Eye (tissue), 1 donor: ENCODE data around the gene SFN.
"Not testable (repeated sequence)": the region's sequence is repeated elsewhere in the genome, so short reads cannot be mapped to it uniquely, and the experiment has no call there.

Experiments
- DNase-seq: peaks from one replicate; pipeline ENCODE4 v3.0.0-alpha.2; 2015

SFN gene

DNA sequence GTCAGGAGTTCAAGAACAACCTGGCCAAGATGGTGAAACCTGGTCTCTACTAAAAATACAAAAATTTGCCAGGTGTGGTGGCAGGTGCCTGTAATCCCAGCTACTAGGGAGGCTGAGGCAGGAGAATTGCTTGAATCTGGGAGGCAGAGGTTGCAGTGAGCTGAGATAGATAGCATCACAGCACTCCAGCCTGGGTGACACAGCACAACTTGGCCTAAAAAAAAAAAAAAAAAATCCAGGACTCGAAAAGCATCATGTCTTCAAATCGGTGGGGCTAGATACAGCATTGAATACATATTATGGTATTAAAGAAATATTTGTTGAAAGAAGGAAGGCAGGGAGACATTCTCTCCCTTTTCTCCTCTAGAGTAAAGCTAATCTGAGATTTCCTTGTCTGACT is 10.1 kb downstream of the SFN start:
- DNase-seq = not testable (repeated sequence)

DNA sequence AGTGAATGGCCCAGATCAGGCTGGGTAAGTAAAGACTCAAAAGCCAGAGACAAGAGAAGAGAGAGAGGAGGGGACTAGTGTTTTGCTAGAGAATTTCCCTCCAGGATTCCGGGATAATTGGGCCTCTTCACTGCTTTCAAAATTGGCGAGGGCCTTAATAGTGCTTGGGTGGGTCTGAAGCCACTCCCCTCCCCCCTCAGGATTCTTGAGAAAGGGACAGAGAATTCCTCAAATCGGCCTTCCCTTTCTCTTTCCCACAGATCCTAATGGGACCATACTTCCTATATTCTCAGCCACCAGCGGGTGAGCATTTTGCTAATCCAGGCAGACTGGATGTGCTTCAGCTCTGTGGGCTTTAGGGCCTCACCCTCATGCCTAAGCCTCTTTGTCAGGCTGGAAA is 11.9 kb downstream of the SFN start:
- DNase-seq = no peak

DNA sequence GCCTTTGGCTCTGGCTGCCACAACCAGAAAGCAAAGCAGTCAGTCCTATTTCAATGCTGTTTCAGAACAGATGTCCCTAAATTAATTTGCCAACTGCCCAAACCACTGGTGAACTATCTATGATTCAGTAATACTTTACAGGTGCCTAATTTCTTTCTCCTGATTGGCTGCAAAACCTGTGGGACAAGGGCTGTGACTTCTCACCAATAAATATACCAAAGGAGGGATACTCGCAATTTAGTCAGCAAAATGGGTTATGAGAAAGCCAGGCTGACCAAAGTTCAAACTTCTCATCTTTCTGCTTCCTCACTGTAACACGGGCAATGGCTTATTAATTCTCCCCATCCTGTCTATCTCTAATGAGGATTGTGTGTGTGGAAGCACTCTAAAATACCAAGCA is 14.4 kb downstream of the SFN start:
- no peak for DNase-seq

DNA sequence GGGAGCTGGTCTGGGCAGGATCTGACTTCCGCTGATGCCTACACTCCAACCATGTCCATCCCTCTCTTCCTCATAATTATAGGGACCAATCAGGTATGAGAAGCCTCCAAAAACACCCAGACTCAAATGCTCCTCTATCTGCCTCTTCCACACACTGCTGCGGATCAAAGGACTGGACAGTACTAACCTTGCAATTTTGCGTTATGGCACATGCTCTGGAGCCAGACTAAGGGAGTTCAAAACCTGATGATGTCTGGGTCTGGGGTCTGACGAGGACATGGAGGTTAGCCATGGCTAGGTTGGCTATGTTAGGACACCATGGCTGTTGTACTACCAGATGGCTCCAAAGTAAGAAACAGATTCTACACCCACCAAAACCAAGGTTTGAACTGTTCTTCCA is 16.8 kb downstream of the SFN start:
- DNase-seq = no peak

DNA sequence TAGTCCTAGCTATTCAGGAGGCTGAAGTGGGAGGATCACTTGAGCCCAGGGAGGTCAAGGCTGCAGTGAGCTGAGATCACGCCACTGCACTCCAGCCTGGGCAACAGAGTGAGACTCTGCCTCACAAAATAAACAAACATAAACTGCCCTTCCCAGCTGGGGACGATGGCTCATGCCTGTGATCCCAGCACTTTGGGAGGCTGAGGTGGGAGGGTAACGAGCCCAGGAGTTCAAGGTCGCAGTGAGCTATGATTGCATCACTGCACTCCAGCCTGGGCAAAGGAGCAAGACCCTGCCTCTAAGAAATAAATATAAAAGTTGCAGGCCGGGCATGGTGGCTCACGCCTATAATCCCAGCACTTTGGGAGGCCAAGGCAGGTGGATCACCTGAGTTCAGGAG is 18.7 kb downstream of the SFN start:
- DNase-seq = not testable (repeated sequence)

DNA sequence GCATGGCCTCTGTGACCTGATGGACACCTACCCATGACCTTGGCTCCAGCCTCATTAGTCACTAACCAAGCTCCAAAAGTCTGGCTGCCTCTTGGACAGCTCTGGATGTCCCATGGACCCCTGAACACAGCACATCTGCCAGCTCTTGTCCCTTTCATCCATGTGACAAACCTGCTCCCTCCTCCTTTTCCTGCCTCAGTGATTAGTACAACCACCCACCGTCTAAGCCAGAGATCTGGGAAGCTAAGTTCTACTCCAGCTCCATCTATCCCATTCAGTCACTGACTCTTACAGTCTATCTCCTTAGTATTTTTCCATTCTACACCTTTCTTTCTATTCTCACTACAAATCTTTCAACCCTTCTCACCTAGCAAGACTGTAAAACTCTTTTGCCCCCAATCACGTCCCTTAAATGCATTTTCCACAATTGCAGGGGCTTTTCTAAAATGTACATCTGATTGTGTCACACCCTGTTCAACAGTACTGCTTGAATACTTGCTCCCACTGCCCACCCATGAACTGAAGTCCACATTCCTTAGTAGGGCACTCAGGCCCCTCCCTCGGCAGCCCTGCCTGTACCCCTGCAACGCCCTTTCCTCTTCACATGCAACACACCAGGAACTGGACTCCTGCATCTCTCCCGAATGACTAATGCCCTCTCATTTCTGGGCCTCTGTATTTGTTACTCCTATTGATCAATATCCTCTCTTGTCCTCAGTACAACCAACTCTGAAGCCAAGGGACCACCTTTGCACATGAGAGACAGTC is 19.9 kb downstream of the SFN start:
- DNase-seq = no peak

DNA sequence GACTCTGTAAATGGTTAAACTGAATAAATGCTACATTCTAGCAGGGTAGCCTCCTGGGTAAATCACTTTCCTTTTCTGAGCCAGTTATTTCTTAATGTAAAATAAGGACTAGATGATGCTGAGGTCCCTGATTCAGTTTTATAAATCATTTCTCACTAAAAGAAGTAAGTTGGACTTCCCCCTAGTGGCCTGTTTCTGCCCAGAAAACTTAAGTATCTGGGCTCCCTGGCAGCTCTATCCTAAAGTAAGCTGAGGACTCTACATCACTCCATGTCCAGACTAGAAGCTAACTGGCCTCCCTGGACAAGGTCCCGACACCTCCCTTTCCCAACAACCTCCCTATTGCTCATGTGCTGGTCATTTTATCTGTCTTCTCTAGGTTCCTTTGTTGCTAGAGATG is 24.2 kb downstream of the SFN start:
- DNase-seq = peak; percentile 22

DNA sequence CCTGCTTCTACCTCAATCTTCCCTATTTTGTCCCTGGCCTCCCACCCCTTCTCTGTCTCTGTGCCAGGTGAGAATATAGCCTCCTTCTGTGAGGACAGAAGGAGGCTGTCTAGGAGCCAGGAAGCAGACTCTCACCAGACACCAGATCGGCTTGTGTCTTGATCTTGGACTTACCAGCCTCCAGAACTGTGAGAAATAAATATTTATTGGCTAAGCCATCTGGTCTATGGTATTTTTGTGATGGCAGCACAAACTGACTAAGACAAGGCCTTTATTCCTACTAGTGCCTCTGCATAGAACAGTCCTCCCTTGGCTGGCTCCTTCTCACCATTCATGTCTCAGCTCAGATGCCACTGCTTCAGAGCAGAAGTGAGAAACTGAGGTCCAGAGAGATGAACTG is 25.3 kb downstream of the SFN start:
- no peak for DNase-seq

DNA sequence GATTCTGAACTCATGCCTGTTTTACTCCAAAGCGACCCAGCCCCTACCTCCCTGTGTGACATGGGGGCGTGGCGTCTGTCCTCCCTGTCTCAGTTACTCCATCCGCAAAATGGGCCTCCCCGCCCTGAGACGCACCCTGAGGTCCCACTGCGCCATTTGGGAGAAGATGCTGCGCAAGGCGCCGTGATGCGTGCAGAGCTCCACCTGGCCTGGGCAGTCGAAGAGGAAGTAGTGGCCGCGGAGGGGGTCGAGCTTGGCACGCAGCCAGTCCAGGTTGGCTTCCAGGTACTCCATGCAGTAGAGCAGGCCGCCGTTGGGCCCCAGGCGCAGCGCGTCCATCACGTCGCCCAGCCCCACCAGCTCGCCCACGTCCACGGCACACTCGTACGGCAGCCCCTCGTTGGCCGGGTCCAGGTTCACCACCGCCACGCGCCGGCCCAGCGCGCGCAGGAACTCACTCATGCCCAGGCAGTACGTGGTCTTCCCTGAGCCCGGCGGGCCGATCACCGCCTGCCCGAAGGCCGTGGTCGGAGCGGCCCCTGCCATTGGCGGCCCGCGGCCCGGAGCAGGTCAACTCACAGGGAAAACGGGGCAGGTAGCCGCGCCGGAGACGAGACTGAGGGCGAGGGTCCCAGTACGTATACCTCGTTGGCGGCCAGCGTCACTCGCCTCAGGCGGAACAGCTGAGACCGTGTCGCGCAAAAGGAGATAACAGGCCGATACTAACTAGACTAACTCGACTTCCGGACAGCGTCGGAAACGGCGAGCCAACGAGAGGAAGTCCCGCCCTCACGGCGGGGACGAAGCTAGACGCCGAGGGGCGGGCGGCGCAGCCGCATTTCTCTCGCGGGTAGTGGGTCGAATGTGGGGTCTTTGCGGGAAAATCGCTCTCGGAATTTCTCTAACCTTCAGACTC is 26.9 kb downstream of the SFN start, which contains the start of gene GPN2:
GPN2 (minus strand) TSS at position 733 of the 916 bp plus-strand sequence; CDS start at position 546, 187 bp downstream.
- peak; percentile 90 for DNase-seq

DNA sequence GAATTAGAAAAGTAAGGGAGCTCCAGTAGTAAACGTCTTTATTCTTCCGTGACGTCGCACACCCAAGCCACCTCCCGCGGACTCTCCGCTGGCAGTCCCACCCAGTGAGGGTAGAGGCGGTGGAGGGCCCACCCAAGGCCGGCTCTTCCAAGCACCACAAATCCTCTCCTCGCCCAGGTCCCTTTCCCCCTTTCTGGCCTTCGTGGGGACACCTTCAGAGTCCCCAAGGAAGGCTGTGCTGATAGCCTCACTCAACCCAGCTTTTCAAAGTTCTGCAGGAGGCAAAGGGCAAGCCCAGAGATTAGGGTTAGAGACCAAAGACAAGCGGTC is 27.5 kb downstream of the SFN start:
- DNase-seq = no peak

DNA sequence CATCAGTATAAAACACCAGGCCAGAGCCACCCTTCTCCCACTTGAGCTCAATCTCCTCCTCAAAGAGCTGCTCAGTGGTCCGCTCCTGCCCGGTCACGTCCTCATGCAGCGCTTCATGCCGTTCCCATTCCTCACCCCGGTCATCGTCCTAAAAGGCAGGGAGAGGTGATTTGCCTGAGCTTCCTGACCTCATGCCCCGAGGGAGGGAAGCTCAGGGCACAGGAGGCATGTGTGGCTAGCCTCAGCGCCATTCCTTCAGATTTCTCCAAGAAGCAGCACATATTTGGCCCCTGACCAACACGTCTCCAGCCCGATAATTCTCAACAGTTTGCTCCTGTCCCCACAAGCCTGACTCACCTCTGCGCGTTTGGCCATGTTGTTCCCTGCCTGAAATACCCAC is 31.3 kb downstream of the SFN start:
- DNase-seq = no peak

DNA sequence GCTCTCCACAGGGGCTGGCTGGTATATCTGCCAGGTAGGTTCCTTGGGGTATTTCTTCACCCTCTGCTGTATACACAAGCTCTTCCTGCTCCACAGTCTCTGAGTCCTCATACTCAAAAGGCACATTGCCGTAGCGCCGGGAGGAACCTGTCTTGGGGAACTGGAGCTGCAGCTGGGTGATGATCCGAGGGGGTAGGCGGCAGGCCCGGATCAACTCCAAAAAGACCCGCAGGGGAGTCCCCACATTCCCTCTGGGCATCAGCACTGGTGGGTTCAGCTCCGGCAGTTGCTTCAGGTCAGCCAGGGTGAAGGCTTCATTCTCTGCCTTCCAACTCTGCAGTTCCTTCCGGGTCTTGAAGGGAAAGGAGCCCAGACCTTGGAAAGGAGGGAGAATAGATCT is 34.4 kb downstream of the SFN start:
- DNase-seq = no peak

DNA sequence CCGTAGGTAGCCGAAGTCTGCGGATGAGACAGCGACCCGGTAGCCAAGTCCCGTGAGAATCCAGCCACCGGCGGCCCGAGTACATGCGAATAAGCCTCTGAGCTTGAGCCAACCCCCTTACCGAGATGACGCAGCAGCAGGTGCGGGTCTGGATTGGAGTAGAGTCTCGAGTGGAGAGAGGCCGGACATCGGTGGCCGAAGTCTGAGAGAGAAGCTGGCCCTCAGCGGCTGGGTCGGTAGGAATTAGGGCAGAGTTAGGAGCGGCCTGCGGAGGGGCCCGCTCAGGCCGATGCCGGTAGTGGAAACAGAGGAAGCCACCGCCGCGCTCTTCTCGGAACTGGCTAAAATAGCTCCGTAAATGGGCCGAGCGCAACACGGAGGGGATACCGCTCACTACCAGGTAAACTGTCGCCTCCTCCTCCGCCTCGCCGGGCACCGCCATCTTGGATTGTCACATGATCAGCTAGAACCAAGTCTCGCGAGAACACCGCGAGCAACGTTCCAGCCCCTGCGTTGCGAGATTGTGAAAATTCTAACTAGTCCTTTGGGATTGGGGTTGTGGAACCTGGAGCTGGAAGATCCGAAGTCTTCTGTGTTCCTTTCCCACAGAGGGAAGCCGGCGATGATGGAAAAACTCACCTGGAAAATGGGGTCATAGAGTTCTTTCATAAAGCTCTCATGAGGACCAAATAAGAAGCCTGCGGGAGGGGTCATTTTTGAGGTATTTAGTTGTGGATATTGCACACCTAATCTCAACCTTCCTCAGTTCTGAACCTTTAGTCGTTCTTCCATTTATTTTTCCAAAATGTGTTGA is 37.3 kb downstream of the SFN start, which contains the start of gene GPATCH3:
GPATCH3 (minus strand) TSS at position 467 of the 814 bp plus-strand sequence; CDS start at position 442, 25 bp downstream.
- peak; percentile 97 for DNase-seq

DNA sequence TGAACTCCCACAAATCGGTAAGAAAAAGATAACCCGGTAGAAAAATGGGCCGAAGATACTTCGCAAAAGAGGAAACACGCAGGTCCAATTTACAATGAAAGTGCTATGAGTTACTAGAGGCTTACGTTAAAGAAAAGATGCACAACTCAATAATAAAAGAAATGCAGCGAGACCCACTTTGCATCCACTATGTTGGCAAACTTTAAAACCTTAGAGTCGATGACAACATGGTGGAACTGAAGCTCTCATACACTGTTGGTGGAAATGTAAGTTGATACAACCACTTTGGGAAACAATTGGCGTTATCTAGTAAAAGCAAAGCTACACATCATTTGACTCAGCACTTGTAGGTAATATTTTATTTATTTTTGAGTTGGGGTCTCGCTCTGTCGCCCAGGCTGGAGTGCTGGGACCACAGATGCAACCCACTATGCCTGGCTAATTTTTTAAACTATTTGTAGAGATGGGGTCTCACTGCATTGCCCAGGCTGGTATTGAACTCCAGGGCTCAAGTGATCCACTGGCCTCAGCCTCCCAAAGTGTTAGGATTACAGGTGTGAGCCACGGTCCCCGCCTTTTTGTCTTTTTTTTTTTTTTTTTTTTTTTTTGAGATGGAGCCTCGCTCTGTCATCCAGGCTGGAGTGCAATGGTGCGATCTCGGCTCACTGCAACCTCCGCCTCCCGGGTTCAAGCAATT is 38.0 kb downstream of the SFN start:
- DNase-seq = no peak

DNA sequence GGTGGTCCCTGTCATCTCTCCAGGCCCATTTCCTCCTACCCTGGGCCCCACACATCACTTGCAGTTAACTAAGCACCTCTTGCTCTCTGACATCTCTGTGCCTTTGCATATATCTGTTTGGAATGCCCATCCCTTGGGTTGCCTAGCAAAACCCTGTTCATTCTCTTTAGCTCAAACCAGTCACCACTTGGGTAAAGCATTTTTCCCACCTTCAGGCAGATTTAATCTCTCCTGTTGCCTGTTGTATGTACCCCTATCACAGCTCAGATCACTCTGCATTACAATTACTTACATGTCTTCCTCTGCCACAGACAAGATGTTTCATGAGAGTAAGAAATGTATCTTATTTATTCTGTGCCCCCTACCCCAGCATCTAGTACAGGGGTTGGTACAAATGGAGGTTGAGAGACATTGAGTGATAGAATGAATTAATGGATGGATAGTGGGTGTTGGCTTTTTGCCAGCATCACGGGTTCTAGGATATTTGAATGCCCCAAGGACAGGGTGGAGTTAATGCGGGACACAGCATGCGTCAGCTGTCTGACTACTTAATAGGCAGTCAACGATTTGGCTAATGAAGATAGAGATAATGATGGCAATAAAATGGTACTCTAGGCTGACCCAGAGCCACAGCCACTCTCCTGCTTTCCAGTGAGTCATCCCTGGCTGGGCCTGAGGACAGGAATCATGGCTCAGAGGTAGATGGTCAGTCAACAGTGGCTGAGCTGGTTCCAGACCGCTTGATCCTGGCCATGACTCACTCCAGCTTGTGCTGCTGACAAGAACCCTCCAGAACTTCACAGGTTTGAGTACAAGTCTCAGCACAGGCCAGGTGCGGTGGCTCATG is 44.3 kb downstream of the SFN start:
- no peak for DNase-seq

DNA sequence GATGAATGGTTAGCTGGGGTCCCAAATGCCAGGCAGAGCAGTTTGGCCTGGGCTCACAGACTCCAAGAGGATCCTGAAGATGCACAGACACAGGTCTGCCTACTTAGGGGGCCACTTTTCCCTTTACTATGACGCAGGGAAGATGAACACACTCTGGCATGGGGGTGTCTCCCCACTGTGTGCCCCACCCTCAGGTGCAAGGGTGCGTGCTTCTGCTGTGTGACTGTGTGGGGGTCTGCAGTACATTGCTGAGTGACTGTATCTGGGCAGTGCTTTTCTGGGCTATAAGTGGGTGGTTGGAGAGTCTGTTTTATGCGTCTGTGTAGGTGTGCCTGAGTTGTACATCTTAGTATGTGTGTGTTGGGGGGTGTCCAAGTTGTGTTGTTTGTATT is 47.0 kb downstream of the SFN start:
- no peak for DNase-seq

DNA sequence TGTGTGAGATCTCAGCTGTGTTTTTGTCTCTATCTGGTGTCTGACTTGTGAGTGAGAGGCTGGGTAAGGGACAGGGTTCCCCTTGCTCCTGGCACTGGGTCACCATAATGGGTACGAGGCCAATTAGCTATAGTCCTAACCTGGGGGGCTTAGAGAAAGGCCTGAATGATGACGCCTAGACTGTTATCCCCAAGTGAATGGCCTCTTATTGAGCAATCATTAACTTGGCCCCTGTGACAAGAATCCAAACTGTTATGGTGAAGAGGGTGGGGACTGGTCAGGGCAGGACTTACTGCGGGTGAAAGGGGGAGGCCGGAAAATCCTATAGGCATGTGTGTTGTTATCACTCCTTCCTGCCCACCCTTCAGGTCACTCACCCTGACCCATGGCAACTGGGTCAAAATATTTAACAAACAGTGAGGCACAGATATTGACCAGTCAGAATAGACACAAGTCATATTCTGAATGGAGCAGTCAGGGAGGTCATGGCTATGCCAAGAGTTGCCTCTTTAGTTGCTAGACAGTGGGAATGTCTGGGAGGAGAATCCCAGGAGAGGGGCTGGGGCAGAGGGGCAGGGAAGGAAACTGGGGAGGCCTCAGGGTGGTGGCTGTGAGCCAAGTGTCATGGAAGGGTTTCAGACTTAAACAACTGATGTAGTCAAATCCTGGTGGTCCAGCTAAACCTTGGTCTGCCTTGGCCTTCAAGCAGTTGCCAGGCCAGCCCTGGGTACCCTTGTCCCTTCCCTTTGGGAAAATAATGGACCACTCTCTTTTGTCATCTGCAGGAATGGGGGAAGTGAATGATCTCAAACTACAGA is 47.6 kb downstream of the SFN start:
- DNase-seq = no peak

DNA sequence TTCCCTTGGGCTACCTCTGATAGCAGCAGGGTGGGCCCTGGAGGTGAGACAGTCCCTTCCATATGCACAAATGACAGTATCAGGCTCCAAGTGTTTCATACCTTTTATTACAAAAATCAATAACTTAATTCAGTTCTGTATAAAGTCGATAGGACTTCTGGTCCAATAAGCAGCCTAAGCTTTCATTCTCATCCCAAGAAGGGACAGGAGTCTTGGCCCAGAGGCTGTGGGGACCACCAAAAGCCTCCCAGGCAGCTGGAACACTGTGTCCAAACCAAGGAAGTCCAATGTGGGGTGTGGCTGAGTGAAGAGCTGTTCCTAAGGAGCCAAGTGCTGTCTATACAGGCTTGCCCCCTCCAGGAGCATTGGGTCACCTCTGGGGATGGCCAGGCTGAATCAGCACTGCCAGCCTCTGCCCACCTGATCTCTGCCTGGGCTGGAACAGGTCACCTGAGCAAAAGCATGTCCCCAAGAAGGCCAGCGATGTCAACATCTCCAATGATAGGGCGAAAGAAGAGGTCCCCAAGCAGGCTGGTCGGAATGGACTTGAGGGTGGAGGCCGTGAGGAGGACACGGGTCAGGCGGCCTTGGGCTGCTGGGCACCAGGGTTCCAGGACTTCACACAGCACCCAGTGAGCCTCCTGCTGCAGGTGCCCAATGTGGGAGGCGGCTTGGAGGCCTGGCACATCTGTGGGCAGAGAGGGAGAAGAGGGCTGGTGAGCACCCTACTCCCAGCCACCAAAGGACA is 48.6 kb downstream of the SFN start:
- DNase-seq = no peak

DNA sequence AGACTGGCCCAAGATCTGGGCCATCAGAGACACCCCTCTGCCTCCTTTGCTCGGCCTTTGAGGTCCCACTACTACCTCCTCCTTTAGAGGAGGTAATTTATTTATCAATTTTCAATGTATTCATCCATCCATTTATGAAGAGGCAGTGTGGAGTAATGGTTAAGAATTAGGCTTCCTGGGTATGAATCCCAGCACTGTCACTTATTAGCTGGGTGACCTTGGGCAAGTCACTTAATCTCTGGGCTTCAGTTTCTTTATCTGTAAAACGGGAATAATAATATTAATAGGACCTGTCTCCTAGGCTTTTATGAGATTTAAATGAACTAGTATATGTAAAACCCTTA is 49.2 kb downstream of the SFN start:
- DNase-seq = no peak

DNA sequence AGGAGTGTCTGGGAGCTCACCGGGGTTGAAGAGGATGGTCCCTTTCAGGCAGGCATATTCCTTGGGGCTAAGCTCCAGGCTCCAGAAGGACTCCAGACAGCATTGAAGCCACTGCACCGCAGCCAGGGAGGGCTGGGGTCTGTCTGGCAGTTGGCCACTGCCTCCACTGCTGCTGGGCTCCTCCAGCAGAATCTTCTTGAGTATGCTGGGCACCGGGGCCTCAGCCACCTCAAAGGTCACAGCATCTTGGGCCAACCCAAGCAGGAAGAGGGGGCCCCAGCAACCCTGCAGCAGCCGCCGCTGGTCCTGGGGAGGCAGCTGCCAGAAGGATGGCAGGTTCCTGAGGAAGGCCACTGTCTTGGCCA is 50.4 kb downstream of the SFN start:
- no peak for DNase-seq
